NCI-H526 (cell line): Measurements from ENCODE around the gene AHNAK2.

Source experiments
- DNase-seq, 2 experiments: peaks; one replicate each; lab custom pipeline; 2025; lab: John Stamatoyannopoulos, UW

Gene AHNAK2

DNA sequence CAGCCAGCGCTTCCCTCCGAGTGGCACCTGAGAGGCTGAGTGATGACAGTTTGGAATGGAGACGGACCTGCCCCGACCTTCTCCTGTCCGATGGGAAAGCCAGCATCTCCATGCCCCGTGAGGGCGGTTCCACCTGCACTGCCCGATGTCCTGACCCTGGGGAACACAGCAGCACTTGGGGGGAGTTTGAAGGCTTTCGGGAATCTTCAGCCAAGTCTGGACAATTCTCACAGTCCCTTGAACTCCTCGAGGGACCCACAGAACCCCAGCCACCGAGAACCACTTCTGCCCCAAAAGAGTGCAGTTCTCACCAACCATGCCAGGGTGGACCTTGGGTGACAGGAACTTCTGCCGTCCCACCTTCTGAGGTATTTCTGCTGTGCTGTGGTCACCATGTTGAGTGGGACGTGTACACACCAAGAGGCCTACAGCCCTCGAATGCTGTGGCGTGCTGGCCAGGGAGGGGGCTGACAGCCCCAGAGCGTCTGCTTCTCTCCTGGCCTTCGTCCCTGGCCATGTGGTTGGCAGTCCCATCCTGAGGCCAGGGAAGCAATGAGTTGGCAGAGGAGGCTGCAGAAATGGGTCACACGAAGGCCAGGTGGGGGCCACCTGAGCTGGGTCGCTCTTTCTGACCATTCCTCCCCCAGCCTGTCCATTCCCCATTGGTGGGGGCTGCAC lies 8.5 kb upstream of the AHNAK2 start:
- DNase-seq, result no peak

DNA sequence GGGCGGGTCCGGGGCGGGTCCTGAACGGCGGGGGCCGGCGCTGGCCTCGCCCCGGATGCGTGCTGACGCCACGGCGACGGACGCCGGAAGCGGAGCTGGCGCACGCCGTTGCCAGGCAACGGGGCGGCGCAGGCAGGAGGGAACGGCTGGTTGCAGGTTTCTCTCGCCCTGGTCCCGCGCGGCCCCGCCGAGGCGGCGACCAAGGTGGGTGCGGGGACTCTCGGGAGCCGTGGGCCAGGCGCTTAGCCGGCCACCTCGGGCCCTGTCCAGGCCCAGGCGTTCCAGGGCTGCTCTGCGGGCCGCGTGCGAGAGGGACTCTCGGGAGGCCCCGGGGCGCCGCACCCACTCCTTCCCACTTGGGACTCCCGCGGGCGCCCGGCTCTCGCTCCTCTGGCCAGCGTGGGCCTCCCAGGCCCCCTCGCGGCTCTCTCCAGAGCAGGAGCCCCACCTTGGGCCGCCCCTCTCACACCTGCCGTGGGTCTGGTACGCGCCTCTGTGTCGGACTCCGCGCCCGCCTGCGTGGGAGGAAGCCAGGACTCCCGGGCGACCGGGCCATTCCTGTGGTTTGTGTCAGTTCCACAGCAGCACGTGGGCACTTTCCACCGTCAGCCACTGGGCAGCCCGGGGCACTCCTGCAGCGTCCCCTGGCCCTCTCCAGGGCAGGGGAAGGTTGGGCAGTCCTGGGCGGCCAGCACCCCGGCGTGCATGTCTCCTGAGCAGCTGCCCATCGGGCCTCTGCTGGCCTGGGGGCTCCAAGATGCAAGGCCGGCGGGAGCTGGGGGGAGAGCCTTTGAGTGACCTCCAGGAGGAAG lies 7.7 kb upstream of the AHNAK2 start, which contains the start of gene CLBA1:
CLBA1 (plus strand) TSS at position 114 of the 812 bp plus-strand sequence; CDS start at position 758, 644 bp downstream.
- peak; percentile 61 to 95 for DNase-seq

GRCh38 chr14:104984056-104984894 lies 6.1 kb upstream of the AHNAK2 start:
- no peak for DNase-seq

GRCh38 chr14:104983231-104983721 lies 5.1 kb upstream of the AHNAK2 start:
- DNase-seq, result no peak

DNA sequence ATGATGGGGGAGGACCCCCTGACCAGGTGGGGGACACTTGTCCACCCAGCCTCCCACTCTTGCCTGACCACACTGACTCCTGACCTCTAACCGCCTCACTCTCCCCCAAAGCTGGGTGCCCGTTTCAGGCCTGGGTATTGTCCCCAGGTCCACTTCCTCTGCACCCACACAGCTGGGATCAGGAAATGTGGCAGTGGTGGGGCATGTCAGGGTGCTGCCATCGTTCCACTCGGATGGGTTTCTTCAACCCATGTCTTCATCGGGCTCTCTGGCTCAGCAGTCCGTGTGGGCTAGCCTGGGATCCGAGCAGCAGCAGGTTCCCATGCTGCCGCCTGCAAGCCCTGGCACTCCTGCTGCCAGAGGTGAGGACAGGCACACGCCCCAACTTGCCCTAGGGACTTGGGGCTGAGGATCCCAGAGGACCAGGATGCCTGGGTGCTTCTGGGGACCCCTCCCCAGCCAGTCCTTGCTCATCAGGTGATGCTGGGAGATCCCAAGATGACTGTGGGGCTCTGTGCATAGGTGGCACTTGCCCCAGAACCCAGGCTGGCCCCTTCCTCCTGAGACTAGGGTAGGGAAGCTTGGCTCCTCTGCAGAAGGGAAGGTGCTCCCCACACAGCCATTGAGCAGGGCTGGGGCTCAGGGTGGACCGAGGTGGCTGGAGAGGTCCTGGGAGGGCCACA lies 4.5 kb upstream of the AHNAK2 start:
- no peak for DNase-seq

- DNase-seq, result no peak
These were observed 3.7 kb upstream of the AHNAK2 start for GRCh38 chr14:104981699-104982541.

GRCh38 chr14:104980611-104981531 lies 2.7 kb upstream of the AHNAK2 start:
- no peak for DNase-seq

- peak in 1 of 2 experiments; percentile 39 for DNase-seq
These were observed 1.8 kb upstream of the AHNAK2 start for GRCh38 chr14:104979758-104980610.

GRCh38 chr14:104978746-104979691 lies 845 bp upstream of the AHNAK2 start:
- DNase-seq, result peak in 1 of 2 experiments; percentile 45

DNA sequence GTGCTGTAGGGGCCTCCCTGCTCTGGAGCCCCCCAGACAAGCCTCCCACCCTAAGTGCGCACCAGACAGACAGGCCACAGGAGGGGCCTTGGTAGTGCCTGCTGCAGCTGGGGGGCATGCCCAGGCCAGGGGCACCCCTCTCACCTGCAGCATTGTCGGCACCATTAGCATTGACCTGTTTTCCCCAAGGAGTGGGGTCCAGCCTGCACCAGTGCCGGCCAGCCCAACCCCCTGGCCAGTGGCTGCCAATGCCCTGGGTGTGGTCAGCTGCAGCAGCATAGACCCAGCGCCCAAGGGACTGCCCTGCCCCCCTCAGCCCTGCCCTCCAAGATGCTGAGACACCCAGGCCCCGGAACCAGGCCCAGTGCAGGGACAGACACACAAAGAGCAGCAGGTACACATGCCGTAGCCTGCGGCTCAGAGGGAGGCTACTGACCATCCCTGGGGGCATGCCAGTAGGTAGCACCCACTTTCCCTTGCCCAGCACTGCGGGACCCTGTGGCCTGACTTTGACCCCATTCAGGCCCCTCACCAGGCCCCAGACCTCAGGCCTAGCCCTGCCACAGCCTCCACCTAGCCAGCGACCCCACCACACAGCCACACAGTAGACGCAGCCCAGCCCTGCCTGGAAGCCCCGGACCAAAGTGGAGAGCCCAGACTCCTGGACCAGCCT lies 1.0 kb downstream of the AHNAK2 start:
- peak in 1 of 2 experiments; percentile 45 for DNase-seq

DNA sequence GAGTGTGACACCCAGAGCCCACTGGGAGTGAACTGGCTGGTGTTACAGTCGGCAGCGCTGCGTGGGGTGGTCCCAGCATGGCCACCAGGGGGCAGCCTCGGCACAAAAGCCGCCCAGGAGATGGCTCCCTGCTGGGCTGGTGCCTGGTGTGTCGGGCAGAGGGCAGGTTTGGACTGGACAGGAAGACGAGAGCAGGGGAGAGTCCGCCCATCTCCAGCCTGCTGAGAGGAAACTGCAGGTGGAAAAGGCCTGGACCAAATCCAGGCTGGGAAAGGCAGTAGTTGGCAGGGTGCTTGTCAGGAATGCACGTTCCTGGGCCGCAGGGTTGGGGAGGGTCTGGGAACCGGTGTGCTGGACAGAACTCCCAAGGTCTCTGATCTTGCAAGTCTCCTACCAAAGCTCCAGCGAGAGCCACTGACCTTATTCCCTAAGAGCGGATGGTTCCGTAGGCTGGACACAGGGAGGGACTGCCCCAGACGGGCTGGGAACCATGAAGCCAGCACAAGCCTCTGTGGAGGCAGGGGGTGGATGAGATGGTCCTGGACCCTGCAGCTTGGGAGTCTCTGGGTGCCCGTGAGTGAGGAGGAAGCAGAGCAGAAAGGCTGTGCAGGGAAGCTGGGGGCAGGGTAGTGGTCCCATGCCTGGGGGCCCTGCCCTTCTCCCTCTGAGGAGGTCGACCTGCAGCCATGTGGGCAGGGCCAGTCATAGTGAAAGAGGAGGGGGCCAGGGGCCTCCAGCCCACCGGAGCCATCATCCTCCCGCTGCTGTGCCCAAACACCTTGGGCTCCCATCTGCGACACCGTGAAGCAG lies 1.8 kb downstream of the AHNAK2 start:
- DNase-seq, result peak; percentile 71 to 91

GRCh38 chr14:104975481-104976197 lies 2.5 kb downstream of the AHNAK2 start:
- no peak for DNase-seq

DNA sequence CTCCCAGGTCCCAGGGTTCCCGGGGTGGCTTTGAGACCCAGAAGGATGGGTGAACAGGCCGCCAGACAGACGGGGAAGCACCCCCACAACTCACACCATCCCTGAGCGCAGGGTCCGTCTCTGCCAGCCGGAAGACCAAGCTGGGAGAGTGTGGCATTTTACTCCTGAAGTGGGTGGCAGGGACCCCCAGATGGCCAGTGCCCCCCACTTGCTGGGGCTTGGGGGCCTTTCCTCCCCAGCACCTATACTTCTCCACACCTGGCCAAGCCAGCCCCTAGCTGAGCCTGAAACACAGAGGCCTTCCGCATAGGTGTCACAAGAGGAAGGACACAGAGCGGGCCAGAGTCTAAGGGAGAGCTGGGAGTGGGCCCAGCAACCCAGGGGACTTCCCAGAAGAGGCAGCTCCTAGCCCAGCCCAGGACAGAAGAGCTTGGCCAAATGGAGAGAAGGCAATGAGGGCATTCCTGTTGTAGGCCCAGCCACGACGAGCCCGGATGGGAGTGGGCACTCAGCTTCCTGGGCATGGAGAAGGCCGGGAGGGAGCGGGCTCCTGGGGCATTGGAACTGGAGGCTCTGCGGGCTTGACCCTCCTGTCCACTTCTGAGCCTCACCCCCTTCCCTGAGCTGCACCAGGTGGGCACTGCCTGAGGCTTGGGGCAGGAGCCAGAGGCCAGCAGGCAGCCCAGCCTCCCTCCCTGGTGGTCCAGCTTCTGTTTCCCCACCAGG lies 3.3 kb downstream of the AHNAK2 start:
- no peak for DNase-seq

GRCh38 chr14:104974146-104974541 lies 4.0 kb downstream of the AHNAK2 start:
- DNase-seq, result no peak
